Suprapubic skin (tissue), 4 donors: ENCODE data around the gene IRF6. TPM values are rescaled to one million over a fixed set of nuclear protein-coding genes. Genes with fewer than 3 reads are reported as not detected.
A peak's percentile ranks its signal among the peaks of the same experiment; 100 is the strongest.

Experiments
- DNase-seq, 2 donors: peaks; one replicate each; pipeline ENCODE4 v3.0.0-alpha.2; 2019; ENCODE audit warnings: low spot score in 2 of 2
- H3K27ac ChIP-seq: fragments of 200-600 bp; sonication (generic); one replicate; pipeline ENCODE4 v1.5.1; 2019
- H3K27me3 ChIP-seq: fragments of 200-600 bp; sonication (generic); one replicate; pipeline ENCODE4 v1.5.1; 2019
- H3K36me3 ChIP-seq: fragments of 200-600 bp; sonication (generic); one replicate; pipeline ENCODE4 v1.5.1; 2019
- H3K4me1 ChIP-seq: fragments of 200-600 bp; sonication (generic); one replicate; pipeline ENCODE4 v1.5.1; 2019
- H3K4me3 ChIP-seq: fragments of 200-600 bp; sonication (generic); one replicate; pipeline ENCODE4 v1.5.1; 2019; ENCODE audit warnings: mild to moderate bottlenecking
- H3K9me3 ChIP-seq: fragments of 200-600 bp; sonication (generic); one replicate; pipeline ENCODE4 v1.5.1; 2019
- CTCF ChIP-seq, 2 donors: fragments of 200-600 bp in 1 of 2; fragments of 450-650 bp in 1 of 2; sonication (generic) in 1 of 2; IDR thresholded peaks; one replicate each; pipeline ENCODE4 v1.5.1; 2016 to 2019; ENCODE audit warnings: antibody characterized with exemption in 2 of 2, mild to moderate bottlenecking in 1 of 2, moderate library complexity in 1 of 2
- EP300 ChIP-seq: sonication (generic); formaldehyde crosslinking; IDR thresholded peaks from one replicate; pipeline ENCODE4 v1.6.1; 2017; ENCODE audit warnings: antibody characterized with exemption
- POLR2A ChIP-seq, 2 donors: fragments of 450-650 bp; IDR thresholded peaks; one replicate each; pipeline ENCODE4 v1.6.1; 2017; ENCODE audit warnings: antibody characterized with exemption in 2 of 2, mild to moderate bottlenecking in 2 of 2, moderate library complexity in 2 of 2
- POLR2AphosphoS5 ChIP-seq, 3 donors: sonication (generic); formaldehyde crosslinking; IDR thresholded peaks; one replicate each; pipeline ENCODE4 v1.6.1; 2017; ENCODE audit warnings: antibody characterized with exemption in 3 of 3
- WGBS: methylation state at CpG from one replicate; pipeline ENCODE4 v1.1.5; 2018; 5-methylcytosine and 5-hydroxymethylcytosine counted together
- total RNA-seq, 4 donors: library from RNA; depleted of rRNA; stranded (reverse); fragments of >200 nt; gene quantifications; one replicate each; pipeline ENCODE4 v1.1.0, GENCODE V29; 2016

The IRF6 gene
- 100 to 1,000 TPM; 195 to 235 (median 227) TPM for total RNA-seq

GRCh38 chr1:209805875-209806760 is at the start of gene IRF6:
IRF6 (minus strand) TSS chr1:209806142; CDS start chr1:209801413, 4,729 bp downstream.
- Histone ChIP-seq H3K4me3 (peak within 1 kb of the TSS; percentile 64), H3K4me1 (peaks cover 40% of the 10 kb centered on the region), H3K36me3 (no peaks in the 10 kb centered on the region), H3K9me3 (no peaks in the 10 kb centered on the region), H3K27ac (peak within 1 kb of the TSS; percentile 95), H3K27me3 (no peaks in the 10 kb centered on the region)
- peak; percentile 90 to 91 for DNase-seq
- TF ChIP-seq EP300 (no peak), CTCF (IDR thresholded peaks at IDR 0.05) (no peak), POLR2A (IDR thresholded peaks at IDR 0.05) (peak in 1 of 2 donors; percentile 66), POLR2AphosphoS5 (IDR thresholded peaks at IDR 0.05) (peak in 1 of 3 donors; percentile 67)
- WGBS: 4% methylated on average over 36 of the region's 46 CpGs

GRCh38 chr1:209855623-209856022 is 49.7 kb upstream of the IRF6 start:
- H3K27ac ChIP-seq: no peak overlapping the region
- no peak for DNase-seq
- no peaks in the 10 kb centered on the region for H3K9me3 ChIP-seq
- WGBS: 86% methylated on average over 5 of the region's 5 CpGs
- no peak for TF ChIP-seq POLR2AphosphoS5 (IDR thresholded peaks at IDR 0.05)
- TF ChIP-seq EP300: no peak
- no peak for TF ChIP-seq CTCF (IDR thresholded peaks at IDR 0.05)
- no peak for TF ChIP-seq POLR2A (IDR thresholded peaks at IDR 0.05)
- no peaks in the 10 kb centered on the region for H3K27me3 ChIP-seq
- H3K4me1 ChIP-seq: no peaks in the 10 kb centered on the region
- no peak overlapping the region for H3K4me3 ChIP-seq
- peaks cover 39% of the 10 kb centered on the region for H3K36me3 ChIP-seq

- no peaks in the 10 kb centered on the region for H3K9me3 ChIP-seq
- H3K4me3 ChIP-seq: no peak overlapping the region
- H3K27me3 ChIP-seq: no peaks in the 10 kb centered on the region
- H3K36me3 ChIP-seq: peaks cover 43% of the 10 kb centered on the region
- WGBS: 76% methylated on average over 8 of the region's 8 CpGs
- H3K4me1 ChIP-seq: no peaks in the 10 kb centered on the region
- DNase-seq: no peak
- TF ChIP-seq EP300 (no peak), CTCF (IDR thresholded peaks at IDR 0.05) (no peak), POLR2AphosphoS5 (IDR thresholded peaks at IDR 0.05) (no peak), POLR2A (IDR thresholded peaks at IDR 0.05) (no peak)
- H3K27ac ChIP-seq: no peak overlapping the region
Observed at GRCh38 chr1:209855006-209855405, 49.1 kb upstream of the IRF6 start.

GRCh38 chr1:209854196-209854595 is 48.3 kb upstream of the IRF6 start:
- Histone ChIP-seq H3K27ac (no peak overlapping the region), H3K4me3 (no peak overlapping the region), H3K36me3 (peaks cover 50% of the 10 kb centered on the region), H3K27me3 (no peaks in the 10 kb centered on the region), H3K9me3 (no peaks in the 10 kb centered on the region), H3K4me1 (no peaks in the 10 kb centered on the region)
- no peak for TF ChIP-seq EP300
- no peak for TF ChIP-seq CTCF (IDR thresholded peaks at IDR 0.05)
- 57% methylated on average over 3 of the region's 3 CpGs for WGBS
- DNase-seq: no peak

GRCh38 chr1:209853676-209854075 is 47.7 kb upstream of the IRF6 start:
- Histone ChIP-seq H3K9me3 (no peaks in the 10 kb centered on the region), H3K4me3 (no peak overlapping the region), H3K27ac (no peak overlapping the region), H3K27me3 (no peaks in the 10 kb centered on the region), H3K36me3 (peaks cover 55% of the 10 kb centered on the region), H3K4me1 (no peaks in the 10 kb centered on the region)
- TF ChIP-seq EP300 (no peak), CTCF (IDR thresholded peaks at IDR 0.05) (no peak), POLR2AphosphoS5 (IDR thresholded peaks at IDR 0.05) (no peak), POLR2A (IDR thresholded peaks at IDR 0.05) (no peak)
- no peak for DNase-seq
- 81% methylated on average over 2 of the region's 2 CpGs for WGBS
